Sigmoid colon (tissue), 7 donors: ENCODE measurements around the gene MMP11. TPM values are rescaled to one million over a fixed set of nuclear protein-coding genes. Genes with fewer than 3 reads are reported as not detected.
A peak's percentile ranks its signal among the peaks of the same experiment; 100 is the strongest.

ENCODE experiments used
- DNase-seq: peaks from one replicate; pipeline ENCODE4 v3.0.0-alpha.2; 2019
- H3K27ac ChIP-seq, 4 donors: fragments of 200-600 bp; sonication (generic); one replicate each; pipeline ENCODE4 v1.5.1; 2016 to 2019; ENCODE audit warnings: mild to moderate bottlenecking in 1 of 4
- H3K27me3 ChIP-seq, 3 donors: fragments of 200-600 bp; sonication (generic); one replicate each; pipeline ENCODE4 v1.5.1; 2019; ENCODE audit warnings: mild to moderate bottlenecking in 1 of 3
- H3K36me3 ChIP-seq, 4 donors: fragments of 200-600 bp; sonication (generic); one replicate each; pipeline ENCODE4 v1.5.1; 2016 to 2019
- H3K4me1 ChIP-seq, 4 donors: fragments of 200-600 bp; sonication (generic); one replicate each; pipeline ENCODE4 v1.5.1; 2017 to 2019
- H3K4me3 ChIP-seq, 4 donors: fragments of 200-600 bp; sonication (generic); one replicate each; pipeline ENCODE4 v1.5.1; 2017 to 2019; ENCODE audit warnings: mild to moderate bottlenecking in 2 of 4, moderate library complexity in 1 of 4
- H3K9me3 ChIP-seq, 4 donors: fragments of 200-600 bp in 3 of 4; sonication (generic) in 3 of 4; one replicate each; pipeline versions ENCODE4 v1.5.1 to v1.6.1; 2013 to 2019
- EP300 ChIP-seq, 4 donors: sonication (generic); formaldehyde crosslinking; IDR thresholded peaks; one replicate each; pipeline ENCODE4 v1.6.1; 2017; ENCODE audit warnings: antibody characterized with exemption in 4 of 4
- POLR2A ChIP-seq, 2 donors: fragments of 450-650 bp; IDR thresholded peaks; one replicate each; pipeline ENCODE4 v1.6.1; 2016; ENCODE audit warnings: antibody characterized with exemption in 2 of 2, mild to moderate bottlenecking in 2 of 2, moderate library complexity in 2 of 2
- POLR2AphosphoS5 ChIP-seq, 4 donors: sonication (generic); formaldehyde crosslinking; IDR thresholded peaks; one replicate each; pipeline ENCODE4 v1.6.1; 2017; ENCODE audit warnings: antibody characterized with exemption in 4 of 4
- WGBS, 2 donors: extraction: QIAGEN DNeasy Blood & Tissue Kit; methylation state at CpG; one replicate each; pipeline ENCODE4 v1.1.7; 2013; 5-methylcytosine and 5-hydroxymethylcytosine counted together
- intact Hi-C: fragments of 100-400 bp; cut with DNase I; formaldehyde crosslinking; loops from one replicate; pipeline ENCODE4 v1.15.1; 2023
- polyA plus RNA-seq, 3 donors: library from polyadenylated mRNA; stranded (reverse); fragments of 200-250 nt; gene quantifications; one replicate each; pipeline ENCODE4 v1.2.3, GENCODE V29; 2013
- total RNA-seq, 4 donors: library from RNA; depleted of rRNA; stranded (reverse); fragments of >200 nt; gene quantifications; one replicate each; pipeline ENCODE4 v1.1.0, GENCODE V29; 2016
- TF ChIP-seq, protein P1 (sequence below), 4 experiments: fragments of 450-650 bp in 3 of 4; fragments of 200-600 bp in 1 of 4; IDR thresholded peaks; one replicate each; pipeline ENCODE4 v1.5.1; 2016 to 2019; ENCODE audit warnings: antibody characterized with exemption in 4 of 4, mild to moderate bottlenecking in 3 of 4, moderate library complexity in 2 of 4
- donor health status: healthy with polysubstance abuse.
- donor health status: Bipolar disorder and iron deficiency.
- donor health status: healthy.

MMP11 gene
- total and polyA plus RNA-seq, 7 donors, result 0.60 to 9.9 (median 6.1) TPM; not detected in 1

DNA sequence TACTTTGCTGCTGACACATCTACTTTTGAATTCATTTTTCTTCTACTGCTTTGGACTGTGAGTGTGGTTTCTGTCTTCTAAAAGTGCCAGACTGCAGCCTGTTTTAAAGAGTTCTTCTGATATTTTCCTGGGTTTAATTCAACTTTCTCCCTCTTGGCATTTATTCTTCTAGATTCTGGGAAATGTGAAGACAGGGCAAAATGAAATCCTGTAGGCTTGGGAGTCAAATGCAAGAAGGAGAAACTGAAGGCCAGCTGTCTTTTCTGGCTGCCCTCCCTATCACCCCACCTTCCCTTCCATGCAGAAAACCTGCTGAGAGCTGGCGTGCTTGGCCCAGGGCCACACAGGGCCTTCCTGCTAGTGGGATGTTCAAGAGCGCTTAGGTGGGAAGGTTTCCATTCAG lies 29.3 kb upstream of the MMP11 start:
- intact Hi-C loops, result no loop called here
- TF ChIP-seq, protein P1, sequence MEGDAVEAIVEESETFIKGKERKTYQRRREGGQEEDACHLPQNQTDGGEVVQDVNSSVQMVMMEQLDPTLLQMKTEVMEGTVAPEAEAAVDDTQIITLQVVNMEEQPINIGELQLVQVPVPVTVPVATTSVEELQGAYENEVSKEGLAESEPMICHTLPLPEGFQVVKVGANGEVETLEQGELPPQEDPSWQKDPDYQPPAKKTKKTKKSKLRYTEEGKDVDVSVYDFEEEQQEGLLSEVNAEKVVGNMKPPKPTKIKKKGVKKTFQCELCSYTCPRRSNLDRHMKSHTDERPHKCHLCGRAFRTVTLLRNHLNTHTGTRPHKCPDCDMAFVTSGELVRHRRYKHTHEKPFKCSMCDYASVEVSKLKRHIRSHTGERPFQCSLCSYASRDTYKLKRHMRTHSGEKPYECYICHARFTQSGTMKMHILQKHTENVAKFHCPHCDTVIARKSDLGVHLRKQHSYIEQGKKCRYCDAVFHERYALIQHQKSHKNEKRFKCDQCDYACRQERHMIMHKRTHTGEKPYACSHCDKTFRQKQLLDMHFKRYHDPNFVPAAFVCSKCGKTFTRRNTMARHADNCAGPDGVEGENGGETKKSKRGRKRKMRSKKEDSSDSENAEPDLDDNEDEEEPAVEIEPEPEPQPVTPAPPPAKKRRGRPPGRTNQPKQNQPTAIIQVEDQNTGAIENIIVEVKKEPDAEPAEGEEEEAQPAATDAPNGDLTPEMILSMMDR (IDR thresholded peaks at IDR 0.05), result no peak
- TF ChIP-seq POLR2AphosphoS5 (IDR thresholded peaks at IDR 0.05) (no peak), EP300 (IDR thresholded peaks at IDR 0.05) (no peak), POLR2A (IDR thresholded peaks at IDR 0.05) (no peak)
- no peak overlapping the region for H3K4me3 ChIP-seq
- no peaks in the 10 kb centered on the region for H3K9me3 ChIP-seq
- DNase-seq, result no peak
- no peaks in the 10 kb centered on the region for H3K27me3 ChIP-seq
- H3K36me3 ChIP-seq, result peaks cover 16 to 40% (median 18%) of the 10 kb centered on the region in 4 donors
- 74 to 90% methylated on average over 2 of the region's 2 CpGs for WGBS, 2 donors
- peak overlapping the region in 1 of 4 donors; percentile 14 for H3K27ac ChIP-seq
- no peaks in the 10 kb centered on the region for H3K4me1 ChIP-seq

DNA sequence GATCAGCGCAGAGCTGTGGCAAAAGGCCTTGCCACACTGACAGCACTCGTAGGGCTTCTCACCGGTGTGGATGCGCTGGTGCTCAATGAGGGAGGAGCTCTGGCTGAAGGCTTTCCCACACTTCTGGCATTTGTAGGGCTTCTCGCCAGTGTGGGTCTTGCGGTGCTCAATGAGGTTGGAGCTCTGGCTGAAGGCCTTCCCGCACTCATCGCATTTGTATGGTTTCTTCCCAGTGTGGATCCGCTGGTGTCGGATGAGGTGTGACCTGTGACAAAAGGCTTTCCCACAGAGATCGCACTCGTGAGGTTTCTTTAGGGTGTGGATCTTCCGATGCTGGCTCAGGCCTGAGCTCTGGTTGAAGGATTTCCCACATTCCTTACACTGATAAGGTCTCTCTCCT lies 28.6 kb upstream of the MMP11 start:
- no peak for TF ChIP-seq POLR2AphosphoS5 (IDR thresholded peaks at IDR 0.05)
- no peak for TF ChIP-seq EP300 (IDR thresholded peaks at IDR 0.05)
- TF ChIP-seq, protein P1 (IDR thresholded peaks at IDR 0.05), result no peak
- no peak for TF ChIP-seq POLR2A (IDR thresholded peaks at IDR 0.05)
- Histone ChIP-seq H3K4me3 (no peak overlapping the region), H3K27ac (no peak overlapping the region), H3K36me3 (peaks cover 16 to 40% (median 18%) of the 10 kb centered on the region in 4 donors), H3K4me1 (no peaks in the 10 kb centered on the region), H3K27me3 (no peaks in the 10 kb centered on the region), H3K9me3 (no peaks in the 10 kb centered on the region)
- WGBS, 2 donors, result 97 to 98% methylated on average over 13 of the region's 13 CpGs
- intact Hi-C loops, result no loop called here
- no peak for DNase-seq

DNA sequence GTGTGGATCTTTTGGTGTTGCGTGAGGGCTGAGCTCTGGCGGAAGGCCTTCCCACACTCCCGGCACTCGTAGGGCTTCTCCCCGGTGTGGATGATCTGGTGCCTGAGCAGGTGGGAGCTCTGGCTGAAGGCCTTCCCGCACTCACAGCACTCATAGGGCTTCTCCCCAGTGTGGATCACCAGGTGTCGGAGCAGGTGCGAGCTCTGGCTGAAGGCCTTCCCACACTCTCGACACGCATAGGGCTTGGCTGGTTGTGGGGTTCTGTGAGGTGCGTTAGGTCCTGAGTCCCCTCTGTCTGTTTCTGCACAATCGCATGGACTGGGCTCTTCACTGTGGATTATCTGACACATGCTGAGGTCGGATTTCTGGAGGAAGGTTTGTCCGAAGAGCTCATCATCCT lies 28.2 kb upstream of the MMP11 start:
- H3K27me3 ChIP-seq, result no peaks in the 10 kb centered on the region
- 97 to 98% methylated on average over 14 of the region's 14 CpGs for WGBS, 2 donors
- peaks cover 16 to 40% (median 18%) of the 10 kb centered on the region in 4 donors for H3K36me3 ChIP-seq

DNA sequence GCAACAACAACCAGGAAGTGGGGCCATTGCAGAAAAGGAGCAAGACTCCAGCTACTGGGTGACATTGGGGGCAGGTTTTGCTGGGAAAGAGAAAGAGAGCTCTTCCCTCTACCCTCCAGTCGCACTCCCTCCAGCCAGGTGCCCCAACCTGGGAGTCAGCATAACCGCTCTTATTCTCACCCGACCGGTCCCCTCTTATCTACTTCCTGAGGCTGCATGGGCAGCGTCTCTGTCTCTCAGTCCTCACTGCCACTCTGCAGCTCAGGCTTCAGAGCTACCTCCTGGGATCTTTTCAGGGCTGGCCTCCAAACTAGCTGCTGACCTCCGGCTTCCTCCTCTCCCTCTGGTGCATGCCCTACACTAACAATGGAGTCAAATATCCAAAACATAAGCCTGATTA lies 26.9 kb upstream of the MMP11 start:
- peaks cover 16 to 40% (median 18%) of the 10 kb centered on the region in 4 donors for H3K36me3 ChIP-seq
- WGBS, 2 donors, result 80 to 86% methylated on average over 6 of the region's 6 CpGs
- no peaks in the 10 kb centered on the region for H3K9me3 ChIP-seq
- no peak for TF ChIP-seq POLR2AphosphoS5 (IDR thresholded peaks at IDR 0.05)
- TF ChIP-seq POLR2A (IDR thresholded peaks at IDR 0.05), result no peak
- TF ChIP-seq, protein P1 (IDR thresholded peaks at IDR 0.05), result no peak
- no peak for TF ChIP-seq EP300 (IDR thresholded peaks at IDR 0.05)
- no peaks in the 10 kb centered on the region for H3K27me3 ChIP-seq
- no peak overlapping the region for H3K4me3 ChIP-seq
- intact Hi-C loops, result no loop called here
- no peak overlapping the region for H3K27ac ChIP-seq
- peaks cover 0 to 11% (median 10%) of the 10 kb centered on the region in 4 donors for H3K4me1 ChIP-seq
- DNase-seq, result no peak

More for the DNA sequence above, 28.2 kb upstream of the MMP11 start:
- no peak for TF ChIP-seq POLR2AphosphoS5 (IDR thresholded peaks at IDR 0.05)
- TF ChIP-seq, protein P1 (IDR thresholded peaks at IDR 0.05), result no peak
- no peak for TF ChIP-seq EP300 (IDR thresholded peaks at IDR 0.05)
- no peak for TF ChIP-seq POLR2A (IDR thresholded peaks at IDR 0.05)
- no peaks in the 10 kb centered on the region for H3K9me3 ChIP-seq
- H3K4me1 ChIP-seq, result no peaks in the 10 kb centered on the region
- no peak overlapping the region for H3K27ac ChIP-seq
- intact Hi-C loops, result no loop called here
- DNase-seq, result no peak
- H3K4me3 ChIP-seq, result no peak overlapping the region

DNA sequence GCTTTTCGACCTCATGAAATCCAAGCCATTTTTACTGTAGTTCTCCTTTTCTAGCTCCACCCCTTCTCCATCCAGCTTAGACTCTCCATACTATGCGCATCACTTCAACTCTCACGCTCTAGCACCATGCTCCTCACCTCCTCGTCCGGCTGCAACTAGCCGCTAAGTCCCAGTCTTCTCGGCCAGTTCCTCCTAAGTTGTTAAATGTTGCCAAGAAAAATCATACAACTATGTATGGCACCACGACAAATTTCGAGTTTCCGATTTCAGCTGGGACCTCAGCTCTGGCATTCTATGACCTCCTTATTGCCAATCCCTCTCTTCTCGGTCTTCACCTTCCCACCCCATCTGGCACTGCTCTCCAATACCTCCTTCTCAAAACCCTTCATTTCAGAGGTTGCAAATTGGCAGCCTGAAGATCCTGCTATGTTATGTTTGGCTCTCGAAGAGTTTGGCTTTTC lies 22.8 kb upstream of the MMP11 start:
- no peak for DNase-seq
- intact Hi-C loops, result loop anchor here (2.0 kb wide), 1 partner anchor 19 kb away; no protein-coding TSS in a partner anchor
- Histone ChIP-seq H3K27me3 (no peaks in the 10 kb centered on the region), H3K36me3 (peaks cover 2 to 5% (median 4%) of the 10 kb centered on the region in 4 donors), H3K4me1 (peaks cover 0 to 20% (median 17%) of the 10 kb centered on the region in 4 donors), H3K4me3 (peak overlapping the region in 1 of 4 donors; percentile 79), H3K27ac (no peak overlapping the region), H3K9me3 (no peaks in the 10 kb centered on the region)
- WGBS, 2 donors, result 83 to 85% methylated on average over 12 of the region's 12 CpGs
- TF ChIP-seq, protein P1 (IDR thresholded peaks at IDR 0.05), result no peak
- TF ChIP-seq POLR2AphosphoS5 (IDR thresholded peaks at IDR 0.05) (no peak), POLR2A (IDR thresholded peaks at IDR 0.05) (no peak), EP300 (IDR thresholded peaks at IDR 0.05) (no peak)
